SK-MEL-5 (cell line): ENCODE measurements around the gene PCDHGA6. TPM values are rescaled to one million over a fixed set of nuclear protein-coding genes. Genes with fewer than 3 reads are reported as not detected.
"Not testable (repeated sequence)": the region's sequence is repeated elsewhere in the genome, so short reads cannot be mapped to it uniquely, and the experiment has no call there.

ENCODE experiments used
- DNase-seq: peaks from one replicate; pipeline ENCODE4 v3.0.0-alpha.2; 2016; ENCODE audit warnings: low read depth, low spot score
- in situ Hi-C: cut with HindIII; loops from 2 replicates; pipeline ENCODE4 v1.10.0; 2016; ENCODE audit warnings: low sequenced_read_pairs, high pct_unique_total_duplicates, low pct_unique_long_range_greater_than_20kb
- total RNA-seq: library from RNA; depleted of rRNA; stranded (reverse); fragments of >200 nt; shearing (Covaris generic); gene quantifications from 2 replicates; pipeline ENCODE4 v1.2.3, GENCODE V29; 2014

PCDHGA6 gene
- total RNA-seq, 1 experiment from 2014 or later: 1.8 TPM

- DNase-seq: no peak
- in situ Hi-C loops: no loop called here
Observed at GRCh38 chr5:141355641-141356040, 18.1 kb upstream of the PCDHGA6 start.

- DNase-seq: no peak
- in situ Hi-C loops: no loop called here
Observed at GRCh38 chr5:141356133-141356532, 17.6 kb upstream of the PCDHGA6 start.

- in situ Hi-C loops: no loop called here
- DNase-seq: no peak
Observed at GRCh38 chr5:141356950-141357349, 16.7 kb upstream of the PCDHGA6 start.

GRCh38 chr5:141359790-141360426, 13.8 kb upstream of the PCDHGA6 start, which contains the start of gene PCDHGB2:
Gene PCDHGB2 (plus strand): TSS chr5:141359994. CDS start chr5:141360136, 142 bp downstream.
- in situ Hi-C loops: no loop called here
- DNase-seq: peak; percentile 51

- DNase-seq: no peak
- in situ Hi-C loops: no loop called here
Observed at GRCh38 chr5:141360685-141361084, 13.0 kb upstream of the PCDHGA6 start.

GRCh38 chr5:141362719-141363118, 11.0 kb upstream of the PCDHGA6 start:
- no peak for DNase-seq
- in situ Hi-C loops: no loop called here

GRCh38 chr5:141363952-141364660, 9.6 kb upstream of the PCDHGA6 start, which contains the start of gene PCDHGA5:
Gene PCDHGA5 (plus strand): TSS chr5:141364162. CDS start chr5:141364331, 169 bp downstream.
- peak; percentile 20 for DNase-seq

GRCh38 chr5:141366016-141366896, 7.4 kb upstream of the PCDHGA6 start:
- no peak for DNase-seq
- in situ Hi-C loops: no loop called here

More at GRCh38 chr5:141363952-141364660, 9.6 kb upstream of the PCDHGA6 start, which contains the start of gene PCDHGA5:
- in situ Hi-C loops: no loop called here

- peak; percentile 33 for DNase-seq
- in situ Hi-C loops: no loop called here
Observed at GRCh38 chr5:141369994-141370848, 3.5 kb upstream of the PCDHGA6 start, which contains the start of gene PCDHGB3. Gene PCDHGB3 (plus strand): TSS chr5:141370242. CDS start chr5:141370395, 153 bp downstream.

GRCh38 chr5:141371572-141372475, 1.9 kb upstream of the PCDHGA6 start:
- in situ Hi-C loops: no loop called here
- no peak for DNase-seq

GRCh38 chr5:141374627-141375026, 936 bp downstream of the PCDHGA6 start:
- DNase-seq: no peak
- in situ Hi-C loops: no loop called here

- in situ Hi-C loops, DNase-seq: not testable (repeated sequence)
Observed at GRCh38 chr5:141375444-141376155, 1.9 kb downstream of the PCDHGA6 start.

GRCh38 chr5:141382469-141383294, 9.0 kb downstream of the PCDHGA6 start, which contains the start of gene PCDHGA7:
Gene PCDHGA7 (plus strand): TSS chr5:141382742. CDS start chr5:141382900, 158 bp downstream.
- in situ Hi-C loops: no loop called here
- peak; percentile 58 for DNase-seq

GRCh38 chr5:141383345-141383744, 9.7 kb downstream of the PCDHGA6 start:
- DNase-seq: no peak
- in situ Hi-C loops: no loop called here
